Right hindlimb (tissue), 1 donor: Measurements from ENCODE around the gene TMEM107.
"Not testable (repeated sequence)": the region's sequence is repeated elsewhere in the genome, so short reads cannot be mapped to it uniquely, and the experiment has no call there.

Experiments used
- DNase-seq: peaks from one replicate; pipeline ENCODE4 v3.0.0-alpha.2; 2018

Gene TMEM107

DNA sequence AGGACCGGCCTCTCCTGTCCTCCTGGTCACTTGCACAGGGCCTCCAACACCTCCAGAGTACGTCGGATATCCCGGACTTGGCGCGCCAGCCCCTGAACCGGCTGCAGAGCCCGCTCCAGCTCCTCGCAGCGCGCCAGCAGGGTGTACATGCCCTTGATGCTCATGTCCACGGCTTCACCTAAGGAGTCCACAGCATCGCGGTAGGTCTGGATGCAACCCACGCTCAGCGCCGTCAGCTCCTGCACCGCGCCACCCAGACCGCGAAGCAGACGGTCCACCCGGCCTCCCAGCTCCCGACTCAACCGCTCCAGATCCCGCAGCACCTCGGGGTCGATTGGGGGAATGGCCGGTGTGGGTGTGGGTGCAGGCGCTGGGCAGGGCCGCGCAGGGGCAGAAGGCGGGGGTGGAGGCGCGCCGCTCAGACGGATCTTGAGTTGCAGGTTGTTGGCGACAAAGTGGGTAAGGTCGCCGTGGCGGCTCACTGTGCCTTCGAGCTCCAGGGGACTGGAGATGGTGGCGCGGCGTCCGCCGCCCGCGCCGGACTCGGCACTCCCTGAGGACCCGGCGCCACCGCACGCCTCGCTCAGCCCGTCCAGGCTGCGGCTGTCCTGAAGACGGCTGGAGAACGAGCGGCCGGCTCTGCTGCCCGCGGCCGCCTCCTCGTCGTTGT, 13.0 kb upstream of the TMEM107 start:
- peak; percentile 48 for DNase-seq

DNA sequence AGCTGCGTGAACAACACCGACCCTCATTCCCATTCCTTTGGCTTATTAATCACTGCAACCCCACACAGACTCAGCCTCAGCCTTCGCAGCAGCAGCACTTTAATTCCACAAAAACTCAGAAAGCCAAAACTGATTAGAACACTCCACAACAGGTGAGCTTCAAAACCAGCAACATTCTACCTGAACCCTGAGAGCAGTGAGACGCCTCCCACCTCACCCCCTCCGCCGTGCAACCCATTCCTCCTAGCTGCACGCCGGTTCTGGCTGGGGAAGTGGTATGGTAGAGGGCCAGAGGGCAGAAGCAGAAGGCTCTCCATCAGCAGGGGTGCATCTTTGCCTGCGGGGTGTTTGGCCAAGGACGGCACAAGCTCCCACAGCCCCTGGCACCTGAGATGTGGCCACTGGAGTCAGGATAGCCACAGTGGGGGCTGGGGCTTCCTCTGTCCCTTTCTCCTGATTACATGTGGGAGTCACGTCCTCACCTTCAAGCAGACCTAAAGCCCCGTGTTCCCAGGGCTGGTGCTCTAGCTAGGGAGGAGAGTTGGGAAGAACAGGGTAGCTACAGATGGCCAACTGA, 12.2 kb upstream of the TMEM107 start:
- no peak for DNase-seq

DNA sequence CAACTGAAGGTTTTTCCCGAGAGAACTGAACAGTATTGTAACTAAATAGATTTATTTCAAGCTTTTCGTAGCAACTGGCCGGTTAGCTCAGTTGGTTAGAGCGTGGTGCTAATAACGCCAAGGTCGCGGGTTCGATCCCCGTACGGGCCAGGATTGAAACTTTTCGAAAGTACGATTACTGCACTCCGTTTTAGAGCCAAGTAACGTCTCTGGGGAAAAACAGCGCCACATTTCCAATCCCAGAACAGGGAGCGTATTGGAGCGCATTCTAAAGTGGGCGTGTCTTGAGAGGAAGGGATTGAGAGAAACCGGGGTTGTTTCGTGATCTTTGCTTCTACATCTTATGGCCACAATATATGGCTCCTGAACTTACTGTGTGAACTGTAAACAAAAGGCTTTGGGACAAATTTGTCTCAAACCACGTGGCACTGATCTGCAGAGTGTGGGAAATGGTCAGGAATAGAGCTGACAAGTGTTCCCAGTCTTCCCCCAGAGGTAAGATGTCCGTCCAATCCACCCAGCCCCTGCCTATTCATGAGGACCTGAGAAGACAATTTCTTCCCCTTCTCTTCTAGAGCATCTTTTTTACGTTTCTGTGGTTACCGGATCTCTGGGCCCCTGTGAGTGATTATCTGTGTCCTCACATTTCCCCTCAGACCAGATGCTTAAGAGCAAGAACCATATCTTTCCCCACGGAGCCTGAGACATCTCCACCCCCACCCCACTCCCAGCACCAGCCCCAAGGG, 11.5 kb upstream of the TMEM107 start:
- DNase-seq: peak; percentile 96

DNA sequence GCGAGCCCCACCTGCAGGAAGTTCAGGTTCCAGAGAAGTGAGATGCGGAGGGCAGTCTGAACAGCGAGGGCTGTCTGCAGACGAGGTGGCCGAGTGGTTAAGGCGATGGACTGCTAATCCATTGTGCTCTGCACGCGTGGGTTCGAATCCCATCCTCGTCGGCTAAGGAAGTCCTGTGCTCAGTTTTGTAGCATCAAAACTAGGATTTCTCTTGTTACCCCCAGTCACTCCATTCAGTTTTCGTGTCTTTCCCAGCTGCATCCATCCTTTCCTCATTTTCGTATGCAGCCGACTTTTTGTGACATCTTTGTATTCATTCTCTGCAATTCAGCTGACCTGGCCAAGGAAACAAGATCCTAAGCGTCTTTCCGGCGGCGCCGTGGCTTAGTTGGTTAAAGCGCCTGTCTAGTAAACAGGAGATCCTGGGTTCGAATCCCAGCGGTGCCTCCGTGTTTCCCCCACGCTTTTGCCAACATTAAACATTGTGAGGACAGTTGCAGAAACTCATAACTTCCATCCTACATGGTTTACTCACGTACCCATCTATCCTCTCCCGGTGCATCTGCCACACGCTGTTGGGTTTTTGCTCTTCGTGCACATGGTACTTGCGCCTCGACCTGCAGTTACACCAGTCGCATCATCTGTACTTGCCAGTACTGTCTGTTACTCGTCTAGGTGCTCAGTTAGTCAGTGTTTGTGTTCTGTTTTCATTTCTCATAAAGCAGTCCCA, 10.8 kb upstream of the TMEM107 start:
- peak; percentile 98 for DNase-seq

DNA sequence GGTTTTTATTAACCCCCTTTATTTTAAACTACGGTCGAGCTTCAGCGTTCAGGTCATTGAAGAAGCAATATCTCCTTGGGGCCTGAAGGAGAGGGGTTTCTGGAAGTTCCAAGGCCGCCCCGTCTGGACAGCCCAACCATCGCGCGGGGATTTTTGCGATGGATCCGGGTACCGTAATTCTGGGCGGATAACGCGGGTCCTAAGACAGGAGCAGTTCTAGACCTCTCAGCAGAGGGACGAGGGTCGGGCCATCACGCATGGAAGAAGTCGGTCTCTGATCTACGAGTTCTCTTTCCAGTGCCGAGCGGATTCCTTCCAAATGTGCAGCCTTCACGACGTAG, 10.2 kb upstream of the TMEM107 start:
- DNase-seq: no peak

DNA sequence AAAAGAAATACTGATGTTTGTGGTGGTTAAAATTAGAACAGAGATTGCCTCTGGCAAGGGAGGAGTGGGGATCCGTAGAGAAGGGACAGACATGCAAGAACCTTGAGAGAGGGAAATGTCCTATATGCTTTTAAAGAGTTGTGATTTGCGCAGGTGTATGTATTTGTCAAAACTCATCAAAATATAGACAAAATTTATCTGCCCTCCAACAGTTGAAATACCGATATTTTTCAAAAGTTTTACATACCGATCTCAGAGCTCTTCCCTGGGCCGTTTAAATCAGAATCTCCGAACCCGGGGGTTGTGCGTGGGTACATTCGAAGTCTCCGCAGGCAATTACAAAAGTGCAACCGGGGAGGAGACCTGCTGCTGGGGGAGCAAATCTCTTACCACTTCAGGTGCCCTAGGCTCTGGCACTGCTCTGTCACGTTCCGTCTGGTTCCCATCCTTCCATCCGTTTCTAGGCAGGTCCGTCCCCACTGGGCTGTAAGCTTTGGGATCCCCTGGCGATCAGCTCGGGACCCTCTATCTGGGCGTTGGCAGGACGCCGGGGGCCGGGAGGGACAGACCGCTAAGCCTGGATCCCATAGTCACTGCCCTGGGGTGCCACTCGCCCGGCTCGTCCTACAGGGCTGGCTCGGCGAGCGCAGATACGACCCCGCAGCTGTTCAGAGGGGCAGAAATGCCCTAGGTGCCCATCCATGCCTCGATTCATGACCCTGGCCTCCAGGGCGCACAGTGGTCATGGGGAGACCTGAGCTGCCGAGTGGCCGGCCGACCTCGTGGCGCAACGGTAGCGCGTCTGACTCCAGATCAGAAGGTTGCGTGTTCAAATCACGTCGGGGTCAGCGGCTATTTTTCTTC, 9.6 kb upstream of the TMEM107 start:
- DNase-seq: peak; percentile 94

DNA sequence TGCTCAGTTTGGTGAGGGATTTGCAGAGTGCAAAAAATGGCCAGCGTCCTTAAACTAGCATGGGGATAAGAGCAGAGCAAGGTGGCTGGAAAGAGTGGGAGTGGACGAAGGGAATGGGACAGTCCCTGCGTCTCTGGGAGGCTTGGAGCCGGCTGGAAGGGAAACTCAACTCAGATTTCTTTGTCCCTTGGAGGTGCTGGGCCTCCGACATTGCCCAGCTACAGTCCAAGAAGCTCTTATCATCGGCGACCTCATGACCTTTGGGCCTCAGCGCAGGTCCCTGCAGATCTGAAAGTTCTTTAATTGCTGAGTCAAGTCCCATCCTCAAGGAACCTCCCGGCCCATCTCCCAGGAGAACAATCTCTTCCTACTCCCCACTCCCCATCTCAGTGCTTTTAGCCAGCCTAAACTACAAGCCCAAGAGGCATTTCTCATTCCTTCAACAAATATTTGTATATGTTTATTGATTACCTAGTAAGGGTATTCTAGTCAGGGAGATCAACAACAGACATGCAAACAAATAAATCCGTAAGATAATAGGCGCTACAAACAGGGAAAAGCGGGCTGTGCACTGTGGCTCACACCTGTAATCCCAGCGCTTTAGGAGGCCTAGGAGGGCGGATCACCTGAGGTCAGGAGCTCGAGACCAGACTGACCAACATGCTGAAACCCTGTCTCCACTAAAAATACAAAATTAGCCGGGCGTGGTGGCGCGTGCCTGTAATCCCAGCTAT, 985 bp upstream of the TMEM107 start:
- DNase-seq: no peak

DNA sequence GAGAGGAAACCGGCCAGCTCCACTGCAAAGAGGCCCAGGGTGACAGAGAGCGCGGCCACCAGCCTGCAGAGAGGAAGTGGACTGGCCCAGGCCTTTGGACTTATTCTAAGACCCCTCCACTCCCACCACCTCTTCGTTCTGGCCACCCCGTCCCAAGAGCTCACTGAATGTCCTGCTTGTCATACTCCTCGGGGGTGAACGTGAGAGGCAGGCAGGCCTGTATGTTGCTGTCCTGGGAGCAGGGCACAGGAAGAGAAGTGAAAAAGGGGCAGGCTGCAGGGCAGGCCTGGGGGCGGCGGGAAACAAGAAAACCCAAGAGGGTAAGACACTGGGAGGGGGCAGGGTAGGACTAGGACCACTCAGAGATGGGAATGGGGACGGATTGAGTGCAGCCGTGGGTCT, 384 bp downstream of the TMEM107 start:
- peak; percentile 28 for DNase-seq

DNA sequence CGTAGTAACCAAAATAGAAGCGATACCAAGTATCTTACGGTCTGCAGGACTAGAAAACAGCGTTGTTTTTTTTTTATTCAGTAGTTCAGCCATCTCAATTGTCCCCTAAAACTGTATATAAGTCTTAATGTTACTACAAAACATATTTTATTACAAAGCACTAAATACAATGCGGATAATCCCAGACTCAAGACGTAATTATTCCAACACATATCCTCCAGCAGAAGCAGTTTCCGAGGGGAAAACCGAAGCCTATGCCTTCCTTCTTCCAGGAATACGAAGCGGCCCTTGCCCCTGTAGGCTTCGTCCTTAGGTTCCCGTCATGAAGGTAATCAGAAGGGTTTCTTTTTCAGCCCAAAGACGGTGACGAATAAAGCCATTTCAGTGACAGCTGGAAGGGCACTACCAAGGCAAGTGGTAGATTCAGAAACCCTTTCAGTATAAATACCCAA, 2.3 kb downstream of the TMEM107 start:
- no peak for DNase-seq

DNA sequence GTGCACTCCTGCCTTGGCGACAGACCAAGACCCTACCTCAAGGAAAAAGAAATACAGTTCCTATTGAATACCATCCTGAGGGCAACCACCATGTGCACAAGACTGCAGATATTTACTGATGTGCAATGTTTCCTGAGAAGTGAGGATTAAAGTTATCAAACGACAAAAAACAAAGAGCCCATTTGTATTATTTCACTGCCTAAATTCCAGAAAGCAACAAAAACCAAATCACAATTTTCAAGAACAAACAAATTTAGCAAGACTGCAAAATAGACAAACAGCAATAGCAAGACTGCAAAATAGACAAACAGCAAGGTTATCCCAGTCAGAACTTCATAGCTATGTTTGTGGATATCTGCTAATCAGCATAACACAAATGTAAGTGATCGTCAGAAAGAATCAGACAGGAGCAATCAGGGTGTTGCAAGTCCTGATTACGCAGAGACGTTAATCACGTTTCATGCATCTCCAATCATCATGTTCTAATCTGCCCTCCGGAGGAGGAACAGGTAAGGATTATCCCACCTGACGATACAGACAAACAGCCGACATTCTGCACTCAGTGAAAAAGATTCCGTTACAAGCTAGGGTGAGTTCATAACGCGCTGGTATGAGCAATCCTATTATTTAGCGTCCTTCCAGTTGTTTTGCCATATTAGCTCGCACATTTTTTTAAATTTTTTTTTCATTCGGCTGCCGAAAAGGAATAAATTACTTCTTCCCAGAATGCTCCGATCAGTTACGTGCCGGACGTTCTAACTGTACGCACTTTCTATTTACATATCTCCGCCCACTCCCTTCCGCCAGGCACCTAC, 2.9 kb downstream of the TMEM107 start:
- peak; percentile 91 for DNase-seq

DNA sequence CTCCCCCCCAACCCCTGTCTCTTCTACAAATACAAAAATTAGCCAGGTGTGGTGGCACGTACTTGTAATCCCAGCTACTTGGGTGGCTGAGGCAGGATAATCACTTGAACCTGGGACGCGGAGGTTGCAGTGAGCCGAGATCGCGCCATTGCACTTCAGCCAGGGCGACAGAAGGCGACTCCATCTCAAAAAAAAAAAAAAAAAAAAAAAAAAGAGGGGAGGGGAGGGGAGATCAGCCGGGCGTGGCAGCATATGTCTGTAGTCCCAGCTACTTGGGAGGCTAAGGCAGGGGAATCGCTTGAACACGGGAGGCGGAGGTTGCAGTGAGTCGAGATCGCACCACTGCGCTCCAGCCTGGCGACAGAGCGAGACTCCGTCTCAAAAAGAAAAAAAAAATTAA, 6.0 kb downstream of the TMEM107 start:
- not testable (repeated sequence) for DNase-seq

DNA sequence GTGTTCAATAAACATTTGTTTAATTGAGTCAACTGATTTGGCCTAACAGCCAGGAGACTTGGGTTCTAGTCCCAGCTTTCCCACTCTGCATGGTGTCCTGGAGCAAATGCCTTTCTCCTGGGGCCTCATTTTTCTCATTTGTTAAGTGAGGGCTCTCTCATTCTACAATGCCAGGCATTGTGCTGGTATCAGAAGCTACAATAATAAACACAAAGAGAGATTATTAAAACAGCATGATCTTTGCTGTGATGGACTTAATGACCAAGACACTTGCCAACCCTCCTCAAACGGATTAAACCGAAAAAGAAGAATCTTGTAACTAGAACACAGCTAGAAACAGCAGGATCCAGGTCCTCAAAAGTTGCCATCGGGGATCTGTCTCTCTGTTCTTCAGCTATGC, 8.7 kb downstream of the TMEM107 start:
- DNase-seq: no peak

DNA sequence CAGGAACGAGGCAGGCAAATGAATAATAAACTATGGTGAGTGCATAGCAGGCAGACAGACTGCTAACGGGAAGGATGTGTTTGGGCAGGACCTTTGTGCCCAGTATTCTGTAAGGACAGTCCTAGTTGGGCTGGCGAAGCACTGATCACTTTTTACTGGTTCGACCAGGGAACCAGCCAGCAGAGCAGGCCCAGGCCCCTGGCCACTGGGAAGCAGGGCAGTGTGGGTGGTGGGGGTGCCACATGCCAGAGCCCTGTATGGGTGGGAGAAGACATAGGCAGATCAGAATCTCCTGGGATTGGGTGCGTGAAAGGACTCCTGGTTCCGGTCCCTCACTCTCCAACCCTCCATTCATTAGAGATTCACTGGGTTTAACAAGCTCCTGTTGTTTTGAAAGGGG, 9.4 kb downstream of the TMEM107 start:
- DNase-seq: no peak

DNA sequence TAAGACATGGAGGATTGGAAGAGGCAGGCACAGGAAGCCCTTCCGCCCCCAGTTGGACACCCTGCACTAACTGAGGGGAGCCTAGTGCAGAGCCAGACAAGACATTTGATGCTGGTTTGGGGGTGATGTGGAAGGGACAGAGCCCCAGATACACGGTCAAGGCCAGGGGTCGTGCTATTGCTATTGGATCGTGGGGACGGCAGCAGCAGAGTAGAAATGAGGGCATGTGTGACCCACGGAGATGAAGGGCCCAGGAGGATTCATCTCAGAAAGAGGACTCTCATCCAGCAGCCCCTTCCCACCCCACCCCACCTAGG, 11.4 kb downstream of the TMEM107 start:
- no peak for DNase-seq

DNA sequence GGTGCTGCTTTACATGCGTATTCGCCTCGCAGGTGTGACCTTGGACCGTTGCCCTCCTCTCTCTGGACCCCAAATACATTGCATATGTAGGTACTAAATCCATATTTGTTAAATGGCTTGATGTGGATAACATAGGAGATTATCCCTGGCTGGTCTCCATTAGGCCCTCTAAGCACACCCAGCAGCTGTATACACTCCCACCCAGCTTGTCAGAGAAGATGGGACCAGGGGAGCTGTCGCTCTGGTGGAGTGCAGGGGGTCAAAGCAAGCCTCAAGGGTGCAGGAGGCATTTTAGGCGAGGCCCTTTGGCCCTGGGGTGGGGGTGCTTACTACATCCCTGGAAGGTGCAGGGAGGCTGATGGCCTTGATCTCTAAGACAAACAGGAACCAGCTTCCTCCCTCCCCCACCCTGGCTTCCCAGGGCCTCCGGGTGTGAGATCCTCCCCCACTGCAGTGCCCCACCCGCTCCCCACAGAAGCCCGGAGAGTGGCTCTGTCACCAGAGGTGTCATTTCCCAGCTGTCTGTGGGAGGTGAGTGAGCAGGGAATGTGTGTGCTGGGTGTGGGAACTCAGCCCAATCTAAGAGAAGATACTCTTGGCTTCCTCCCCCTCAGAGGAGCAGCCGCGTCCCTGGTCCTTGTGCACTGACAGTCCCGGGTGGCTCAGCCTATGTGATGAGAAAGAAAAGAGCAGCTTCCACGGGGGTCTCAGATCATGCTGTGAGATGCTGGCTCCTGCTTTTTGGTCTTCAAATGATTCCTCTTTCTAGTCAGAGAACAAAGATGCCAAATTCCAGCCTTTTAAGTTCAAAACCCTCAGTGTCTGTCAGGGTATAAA, 12.0 kb downstream of the TMEM107 start:
- peak; percentile 65 for DNase-seq

DNA sequence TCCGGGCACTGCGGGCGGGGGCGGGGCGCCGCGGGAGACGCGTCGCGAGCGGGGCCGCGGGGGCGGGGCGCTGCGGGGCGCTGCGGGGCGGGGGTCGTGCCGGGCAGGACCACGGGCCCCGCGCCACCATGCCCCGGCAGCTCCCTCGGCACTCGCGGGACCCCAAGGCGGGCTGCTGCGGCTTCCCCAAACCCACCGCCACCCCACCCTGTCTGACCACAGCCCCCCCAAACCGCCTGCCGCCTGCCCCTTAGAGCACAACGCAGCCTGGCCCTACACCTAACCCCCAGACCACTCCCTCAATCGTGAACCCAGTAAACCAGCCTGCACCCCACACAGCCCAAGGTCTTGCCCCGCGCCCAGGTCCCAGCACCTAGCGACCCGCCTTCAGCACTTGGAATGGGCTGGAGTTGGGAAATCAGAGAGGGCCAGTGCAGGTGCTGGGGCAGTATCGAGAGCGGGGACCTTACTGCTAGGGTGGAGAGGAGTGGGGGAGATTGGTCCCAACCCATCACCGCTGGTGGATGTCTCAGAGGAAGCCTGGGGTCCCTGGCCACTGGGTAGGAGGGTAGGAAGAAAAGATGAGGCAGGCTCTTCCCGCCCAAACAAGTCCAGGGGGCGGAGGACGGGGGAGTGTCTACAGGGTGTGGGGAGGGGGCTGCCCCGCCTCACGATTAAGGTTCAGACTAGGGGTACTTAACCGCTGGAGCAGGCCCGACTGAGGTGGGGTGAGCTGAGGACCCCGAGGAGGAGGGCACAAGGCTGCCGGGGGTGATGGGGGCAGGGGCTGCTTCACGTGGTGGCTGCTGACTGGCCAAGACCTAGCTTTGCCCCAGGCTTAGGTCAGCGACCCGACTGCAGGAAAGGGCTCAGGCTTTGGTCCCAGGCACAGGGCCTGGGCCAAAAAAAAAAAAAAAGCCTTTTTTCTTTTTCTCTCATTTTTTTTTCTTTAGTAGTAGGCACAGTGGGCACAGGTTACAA, 12.9 kb downstream of the TMEM107 start:
- peak; percentile 62 for DNase-seq

DNA sequence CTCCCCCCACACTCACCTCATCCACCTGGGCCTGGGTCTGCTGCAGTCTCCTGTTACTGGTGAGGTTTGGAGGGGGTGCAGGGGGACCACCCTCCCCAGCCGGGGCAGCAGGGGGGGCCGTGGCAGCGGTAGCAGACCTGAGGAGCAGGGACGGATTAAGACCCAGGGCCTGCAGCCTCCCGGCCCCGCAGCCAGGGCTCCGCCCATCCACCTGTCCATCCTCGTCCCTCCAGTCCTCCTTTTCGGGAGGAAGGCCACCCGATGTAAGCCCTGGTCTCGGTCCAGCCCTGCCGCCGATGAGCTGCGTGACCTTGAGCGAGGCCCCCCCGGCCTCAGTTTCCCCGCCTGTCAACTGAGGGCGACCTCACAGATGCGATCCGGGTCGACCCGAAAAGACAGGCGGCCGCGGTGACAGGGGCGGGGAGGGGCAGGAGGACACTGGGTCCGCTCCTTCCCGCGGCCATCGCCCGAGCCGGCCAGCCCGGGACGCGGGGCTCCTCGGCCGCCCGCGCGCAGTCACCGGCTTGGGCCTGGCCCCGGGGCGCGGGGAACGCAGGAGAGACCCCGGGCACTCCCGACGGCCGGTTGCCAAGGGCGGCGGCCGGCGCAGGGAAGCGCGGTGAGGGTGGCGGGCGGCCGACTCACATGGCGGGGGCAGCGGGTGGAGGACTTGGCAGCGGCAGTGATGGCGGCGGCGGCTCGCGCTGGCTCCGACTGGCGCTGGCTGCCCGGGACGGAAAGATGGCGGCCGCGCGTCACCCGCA, 13.8 kb downstream of the TMEM107 start, which contains the start of gene VAMP2:
Gene VAMP2 (minus strand): TSS at position 716 of the 764 bp plus-strand sequence. CDS start 69 bp downstream, at position 647.
- DNase-seq: peak; percentile 88
